ENCODE results near the gene CACNA1C. TPM values are rescaled to one million over a fixed set of nuclear protein-coding genes. Genes with fewer than 3 reads are reported as not detected.

Gene CACNA1C
- polyA plus RNA-seq, 1 of the 3 experiments (the other 2 are of a cell fraction) = 1.5 TPM

DNA sequence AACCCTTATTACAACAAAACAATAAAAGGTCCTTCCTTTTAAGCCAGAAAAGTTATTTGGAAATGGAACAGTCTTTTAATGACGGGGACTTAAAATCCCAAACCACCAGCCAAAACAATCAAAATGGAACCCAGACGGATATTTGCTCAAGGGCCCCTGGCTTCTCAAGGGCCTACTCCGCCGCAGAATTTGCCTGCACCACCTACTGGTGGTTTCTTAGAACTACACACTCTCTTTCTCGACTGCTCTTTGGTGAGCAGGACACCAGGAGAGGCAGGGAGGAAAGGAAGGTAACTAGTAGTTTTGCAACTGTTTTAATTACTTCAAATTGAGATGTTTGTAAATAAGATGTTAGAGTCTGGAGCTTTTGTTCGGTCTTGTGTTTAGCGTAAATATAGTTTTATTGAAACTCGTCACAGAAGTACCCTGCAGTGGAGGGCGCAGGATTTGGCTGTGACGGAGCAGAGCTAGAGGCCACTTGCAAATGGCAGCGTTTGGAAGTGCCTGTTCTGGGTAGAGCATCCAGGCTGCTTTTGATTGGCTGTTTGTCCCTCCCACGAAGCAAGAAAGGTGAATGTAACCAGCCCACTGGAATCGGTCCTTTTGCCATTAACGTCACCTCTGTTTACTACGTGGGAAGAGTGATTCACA, 238.5 kb downstream of the CACNA1C start:
- Histone ChIP-seq H3K4me2 (no peak overlapping the region), H3K9me3 (no peaks in the 10 kb centered on the region), H2AFZ (ENCODE audit: low read depth) (no peak overlapping the region), H3K36me3 (replicated peaks in 1 of 2; ENCODE audit: control insufficient read depth in 1 of 2, insufficient read depth in 2 of 2, low read length in 1 of 2) (no peaks in the 10 kb centered on the region), H3K9ac (no peak overlapping the region), H3K9me2 (no peaks in the 10 kb centered on the region), H3K79me2 (ENCODE audit: insufficient read depth) (no peaks in the 10 kb centered on the region), H3F3A (replicated peaks; ENCODE audit: insufficient read depth) (no peaks in the 10 kb centered on the region), H4K20me1 (ENCODE audit: insufficient read depth) (no peaks in the 10 kb centered on the region), H3K27me3 (ENCODE audit: insufficient read depth) (no peaks in the 10 kb centered on the region), H3K4me1 (ENCODE audit: control insufficient read depth in 1 of 2, insufficient read depth in 2 of 2, low read depth in 1 of 2, low read length in 1 of 2) (peaks cover 16 to 60% of the 10 kb centered on the region in 2 experiments; a peak in 3 of 4 replicates), H3K4me3 (ENCODE audit: low read depth in 2 of 2, low read length in 1 of 2) (no peak overlapping the region), H3K27ac (ENCODE audit: low read depth in 2 of 2, low read length in 1 of 2) (no peak overlapping the region)
- WGBS (ENCODE audit: low lambda C conversion rate) = 71% methylated on average over 14 of the region's 15 CpGs
- POLR2A ChIA-PET = no interaction called here
- CTCF ChIA-PET = interaction anchor here (0.7 to 13.7 kb wide), 17 partner anchors 9 to 351 kb away, joined by 3 to 150 read pairs (median 4); partner anchors contain the start of gene CACNA1C
- peak; percentile 56 for DNase-seq
- peak; percentile 71 for TF ChIP-seq CTCF (IDR thresholded peaks at IDR 0.05)
- TF ChIP-seq, protein P1, sequence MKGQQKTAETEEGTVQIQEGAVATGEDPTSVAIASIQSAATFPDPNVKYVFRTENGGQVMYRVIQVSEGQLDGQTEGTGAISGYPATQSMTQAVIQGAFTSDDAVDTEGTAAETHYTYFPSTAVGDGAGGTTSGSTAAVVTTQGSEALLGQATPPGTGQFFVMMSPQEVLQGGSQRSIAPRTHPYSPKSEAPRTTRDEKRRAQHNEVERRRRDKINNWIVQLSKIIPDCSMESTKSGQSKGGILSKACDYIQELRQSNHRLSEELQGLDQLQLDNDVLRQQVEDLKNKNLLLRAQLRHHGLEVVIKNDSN (IDR thresholded peaks at IDR 0.05; ENCODE audit: borderline replicate concordance, low read depth) = no peak
- peak; percentile 53 for TF ChIP-seq SMC3 (IDR thresholded peaks at IDR 0.05; ENCODE audit: low read depth, low read length)
- TF ChIP-seq RAD21 (IDR thresholded peaks at IDR 0.05; ENCODE audit: low read length) = peak; percentile 58
- TF ChIP-seq, protein P2, sequence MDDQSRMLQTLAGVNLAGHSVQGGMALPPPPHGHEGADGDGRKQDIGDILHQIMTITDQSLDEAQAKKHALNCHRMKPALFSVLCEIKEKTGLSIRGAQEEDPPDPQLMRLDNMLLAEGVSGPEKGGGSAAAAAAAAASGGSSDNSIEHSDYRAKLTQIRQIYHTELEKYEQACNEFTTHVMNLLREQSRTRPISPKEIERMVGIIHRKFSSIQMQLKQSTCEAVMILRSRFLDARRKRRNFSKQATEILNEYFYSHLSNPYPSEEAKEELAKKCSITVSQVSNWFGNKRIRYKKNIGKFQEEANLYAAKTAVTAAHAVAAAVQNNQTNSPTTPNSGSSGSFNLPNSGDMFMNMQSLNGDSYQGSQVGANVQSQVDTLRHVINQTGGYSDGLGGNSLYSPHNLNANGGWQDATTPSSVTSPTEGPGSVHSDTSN (IDR thresholded peaks at IDR 0.05) = no peak

DNA sequence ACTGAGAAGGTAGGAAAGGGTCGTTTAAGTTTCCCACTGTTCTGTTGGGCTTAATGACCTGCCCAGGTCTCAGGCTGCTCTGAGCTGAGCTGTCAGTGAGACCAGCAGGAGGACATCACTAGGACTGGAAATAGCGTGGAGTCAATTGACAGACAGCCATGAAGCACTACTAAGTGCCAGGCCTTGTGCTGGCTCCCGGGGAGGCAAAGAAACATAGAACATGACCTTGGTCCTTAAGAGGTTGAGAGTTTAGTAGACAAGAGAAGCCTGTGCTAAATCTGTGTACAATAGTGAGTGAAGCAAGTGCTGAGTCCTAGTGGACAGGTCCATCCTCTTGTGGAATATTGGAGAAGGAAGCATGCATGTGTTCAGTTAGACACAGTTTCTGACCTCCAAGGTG, 239.2 kb downstream of the CACNA1C start:
- Histone ChIP-seq H3K79me2 (ENCODE audit: insufficient read depth) (no peaks in the 10 kb centered on the region), H3K9me3 (no peaks in the 10 kb centered on the region), H3K9me2 (no peaks in the 10 kb centered on the region), H3F3A (replicated peaks; ENCODE audit: insufficient read depth) (no peaks in the 10 kb centered on the region), H3K9ac (no peak overlapping the region), H3K36me3 (replicated peaks in 1 of 2; ENCODE audit: control insufficient read depth in 1 of 2, insufficient read depth in 2 of 2, low read length in 1 of 2) (no peaks in the 10 kb centered on the region), H4K20me1 (ENCODE audit: insufficient read depth) (no peaks in the 10 kb centered on the region), H3K27ac (ENCODE audit: low read depth in 2 of 2, low read length in 1 of 2) (no peak overlapping the region), H3K4me3 (ENCODE audit: low read depth in 2 of 2, low read length in 1 of 2) (no peak overlapping the region), H3K4me2 (no peak overlapping the region), H2AFZ (ENCODE audit: low read depth) (no peak overlapping the region), H3K27me3 (ENCODE audit: insufficient read depth) (no peaks in the 10 kb centered on the region), H3K4me1 (ENCODE audit: control insufficient read depth in 1 of 2, insufficient read depth in 2 of 2, low read depth in 1 of 2, low read length in 1 of 2) (peaks cover 15 to 54% of the 10 kb centered on the region in 2 experiments; a peak in 3 of 4 replicates)
- DNase-seq = no peak
- 72% methylated on average over 3 of the region's 3 CpGs for WGBS (ENCODE audit: low lambda C conversion rate)
- ChIA-PET POLR2A (no interaction called here), CTCF (interaction anchor here (1.1 to 13.7 kb wide), 11 partner anchors 9 to 291 kb away, joined by 3 to 150 read pairs (median 7); partner anchors contain the start of gene CACNA1C)
- TF ChIP-seq, protein P3, sequence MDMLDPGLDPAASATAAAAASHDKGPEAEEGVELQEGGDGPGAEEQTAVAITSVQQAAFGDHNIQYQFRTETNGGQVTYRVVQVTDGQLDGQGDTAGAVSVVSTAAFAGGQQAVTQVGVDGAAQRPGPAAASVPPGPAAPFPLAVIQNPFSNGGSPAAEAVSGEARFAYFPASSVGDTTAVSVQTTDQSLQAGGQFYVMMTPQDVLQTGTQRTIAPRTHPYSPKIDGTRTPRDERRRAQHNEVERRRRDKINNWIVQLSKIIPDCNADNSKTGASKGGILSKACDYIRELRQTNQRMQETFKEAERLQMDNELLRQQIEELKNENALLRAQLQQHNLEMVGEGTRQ (IDR thresholded peaks at IDR 0.05; ENCODE audit: borderline replicate concordance, low read depth, low read length) = no peak
- TF ChIP-seq CTCF (IDR thresholded peaks at IDR 0.05) (no peak), RFX5 (IDR thresholded peaks at IDR 0.05; ENCODE audit: low read length) (no peak), NFIC (IDR thresholded peaks at IDR 0.05; ENCODE audit: borderline replicate concordance) (no peak), CHD2 (IDR thresholded peaks at IDR 0.05; ENCODE audit: low read length, partially characterized antibody) (no peak), POLR2AphosphoS5 (IDR thresholded peaks at IDR 0.05; ENCODE audit: low read depth, low read length) (no peak), NRF1 (IDR thresholded peaks at IDR 0.05; ENCODE audit: low read depth, low read length) (no peak), TCF12 (IDR thresholded peaks at IDR 0.05) (no peak), RAD21 (IDR thresholded peaks at IDR 0.05; ENCODE audit: low read length) (no peak), YY1 (IDR thresholded peaks at IDR 0.05; ENCODE audit: low read depth) (no peak), FOXJ3 (CRISPR knock-in tag; IDR thresholded peaks at IDR 0.05) (no peak), ELF1 (IDR thresholded peaks at IDR 0.05) (no peak), RXRA (IDR thresholded peaks at IDR 0.05; ENCODE audit: borderline replicate concordance, low read depth) (no peak), GATA2 (CRISPR knock-in tag; IDR thresholded peaks at IDR 0.05) (no peak)
- TF ChIP-seq, protein P4, sequence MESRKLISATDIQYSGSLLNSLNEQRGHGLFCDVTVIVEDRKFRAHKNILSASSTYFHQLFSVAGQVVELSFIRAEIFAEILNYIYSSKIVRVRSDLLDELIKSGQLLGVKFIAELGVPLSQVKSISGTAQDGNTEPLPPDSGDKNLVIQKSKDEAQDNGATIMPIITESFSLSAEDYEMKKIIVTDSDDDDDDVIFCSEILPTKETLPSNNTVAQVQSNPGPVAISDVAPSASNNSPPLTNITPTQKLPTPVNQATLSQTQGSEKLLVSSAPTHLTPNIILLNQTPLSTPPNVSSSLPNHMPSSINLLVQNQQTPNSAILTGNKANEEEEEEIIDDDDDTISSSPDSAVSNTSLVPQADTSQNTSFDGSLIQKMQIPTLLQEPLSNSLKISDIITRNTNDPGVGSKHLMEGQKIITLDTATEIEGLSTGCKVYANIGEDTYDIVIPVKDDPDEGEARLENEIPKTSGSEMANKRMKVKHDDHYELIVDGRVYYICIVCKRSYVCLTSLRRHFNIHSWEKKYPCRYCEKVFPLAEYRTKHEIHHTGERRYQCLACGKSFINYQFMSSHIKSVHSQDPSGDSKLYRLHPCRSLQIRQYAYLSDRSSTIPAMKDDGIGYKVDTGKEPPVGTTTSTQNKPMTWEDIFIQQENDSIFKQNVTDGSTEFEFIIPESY (IDR thresholded peaks at IDR 0.05; ENCODE audit: borderline replicate concordance, low read depth) = no peak
